SK-N-SH treated with all-trans-retinoic acid at 6 μM for 48 hours (cell line): ENCODE results near the gene DNAJC24.

ENCODE experiments used
- ATAC-seq: fragments of 200-7000 bp; cut with Tn5 transposase; 3 replicates; pipeline ENCODE4 v1.9.1; 2020; ENCODE audit warnings: mild to moderate bottlenecking, moderate library complexity
- ARNTL ChIP-seq: fragments of 450-650 bp; formaldehyde crosslinking; IDR thresholded peaks from 2 replicates; pipeline ENCODE4 v1.5.0; 2020; ENCODE audit warnings: low read depth, mild to moderate bottlenecking, moderate library complexity, borderline replicate concordance
- BACH2 ChIP-seq: fragments of 250-450 bp; sonication (Bioruptor Pico); IDR thresholded peaks from 2 replicates; pipeline ENCODE4 v1.9.0; 2021; ENCODE audit warnings: mild to moderate bottlenecking, borderline replicate concordance
- ESRRG ChIP-seq: fragments of 250-450 bp; sonication (Bioruptor Pico); IDR thresholded peaks from 2 replicates; pipeline ENCODE4 v1.6.1; 2021; ENCODE audit warnings: mild to moderate bottlenecking
- GLIS3 ChIP-seq: fragments of 250-450 bp; sonication (Bioruptor Pico); IDR thresholded peaks from 2 replicates; pipeline ENCODE4 v1.5.0; 2020; ENCODE audit warnings: mild to moderate bottlenecking, moderate library complexity
- ISL1 ChIP-seq: fragments of 250-450 bp; sonication (Bioruptor Pico); IDR thresholded peaks from 2 replicates; pipeline ENCODE4 v2.1.2; 2022; ENCODE audit warnings: mild to moderate bottlenecking, moderate library complexity
- OSR1 ChIP-seq: fragments of 250-450 bp; sonication (Bioruptor Pico); IDR thresholded peaks from 2 replicates; pipeline ENCODE4 v1.8.0; 2022; ENCODE audit warnings: moderate library complexity, mild to moderate bottlenecking, inconsistent platforms
- PPARA ChIP-seq: fragments of 250-450 bp; sonication (Bioruptor Pico); IDR thresholded peaks from 2 replicates; pipeline ENCODE4 v1.5.0; 2020; ENCODE audit warnings: mild to moderate bottlenecking, borderline replicate concordance
- SNAI2 ChIP-seq: fragments of 250-450 bp; sonication (Bioruptor Pico); IDR thresholded peaks from 2 replicates; pipeline ENCODE4 v1.5.0; 2020; ENCODE audit warnings: mild to moderate bottlenecking, moderate library complexity
- TCF4 ChIP-seq: fragments of 250-450 bp; sonication (Bioruptor Pico); IDR thresholded peaks from 2 replicates; pipeline ENCODE4 v1.8.0; 2021; ENCODE audit warnings: mild to moderate bottlenecking, moderate library complexity, borderline replicate concordance
- TOX ChIP-seq: fragments of 250-450 bp; sonication (Bioruptor Pico); IDR thresholded peaks from 2 replicates; pipeline ENCODE4 v1.8.0; 2021; ENCODE audit warnings: mild to moderate bottlenecking, moderate library complexity, borderline replicate concordance
- ZC3H10 ChIP-seq: fragments of 250-450 bp; sonication (Bioruptor Pico); IDR thresholded peaks from 2 replicates; pipeline ENCODE4 v1.5.1; 2021; ENCODE audit warnings: mild to moderate bottlenecking, moderate library complexity
- ZFP3 ChIP-seq: fragments of 250-450 bp; sonication (Bioruptor Pico); IDR thresholded peaks from 2 replicates; pipeline ENCODE4 v1.5.0; 2020; ENCODE audit warnings: mild to moderate bottlenecking, moderate library complexity
- ZFP30 ChIP-seq: fragments of 450-650 bp; formaldehyde crosslinking; IDR thresholded peaks from 2 replicates; pipeline ENCODE4 v1.5.0; 2022; ENCODE audit warnings: mild to moderate bottlenecking, moderate library complexity
- ZNF565 ChIP-seq: fragments of 450-650 bp; formaldehyde crosslinking; conservative IDR thresholded peaks from 2 replicates; pipeline ENCODE4 v1.5.0; 2020; ENCODE audit warnings: low read depth, mild to moderate bottlenecking, moderate library complexity
- ZNF70 ChIP-seq: fragments of 450-650 bp; formaldehyde crosslinking; IDR thresholded peaks from 2 replicates; pipeline ENCODE4 v1.5.0; 2020; ENCODE audit warnings: mild to moderate bottlenecking, moderate library complexity
- TF ChIP-seq, protein P1 (sequence below): fragments of 250-450 bp; sonication (Bioruptor Pico); IDR thresholded peaks from 2 replicates; pipeline ENCODE4 v1.5.0; 2020; ENCODE audit warnings: mild to moderate bottlenecking, moderate library complexity
- TF ChIP-seq, protein P2 (sequence below): fragments of 250-450 bp; sonication (Bioruptor Pico); IDR thresholded peaks from 2 replicates; pipeline ENCODE4 v1.5.1; 2020; ENCODE audit warnings: low read depth, mild to moderate bottlenecking, moderate library complexity
- TF ChIP-seq, protein P3 (sequence below): fragments of 250-450 bp; sonication (Bioruptor Pico); IDR thresholded peaks from 2 replicates; pipeline ENCODE4 v1.8.0; 2020; ENCODE audit warnings: mild to moderate bottlenecking, moderate library complexity, borderline replicate concordance
- TF ChIP-seq, protein P4 (sequence below): fragments of 250-450 bp; sonication (Bioruptor Pico); IDR thresholded peaks from 2 replicates; pipeline ENCODE4 v1.5.1; 2021; ENCODE audit warnings: mild to moderate bottlenecking, moderate library complexity

Gene DNAJC24

DNA sequence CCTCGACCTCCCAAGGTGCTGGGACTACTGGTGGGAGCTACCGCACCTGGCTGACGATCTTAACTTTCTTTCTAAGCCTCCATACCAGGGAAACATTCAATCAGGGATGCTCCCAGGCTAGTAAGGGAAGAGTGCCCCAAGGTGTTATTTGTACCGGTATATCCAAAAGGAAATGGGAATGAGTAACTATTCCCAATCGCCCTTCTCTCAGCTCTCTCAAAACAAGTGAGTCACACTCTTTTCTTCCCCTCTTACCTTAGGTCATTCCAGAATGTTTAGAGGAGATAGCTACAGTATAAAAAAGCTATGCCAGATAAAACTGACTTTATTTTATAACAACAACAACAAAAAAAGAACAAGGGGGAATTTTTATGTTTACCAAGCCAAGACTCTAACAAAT, 13.8 kb upstream of the DNAJC24 start:
- TF ChIP-seq ZFP30 (CRISPR knock-in tag), result no peak
- TF ChIP-seq ZFP3 (CRISPR knock-in tag), result no peak
- no peak for TF ChIP-seq GLIS3 (CRISPR knock-in tag)
- TF ChIP-seq ISL1 (CRISPR knock-in tag), result no peak
- no peak for TF ChIP-seq ZC3H10 (CRISPR knock-in tag)
- TF ChIP-seq, protein P1, sequence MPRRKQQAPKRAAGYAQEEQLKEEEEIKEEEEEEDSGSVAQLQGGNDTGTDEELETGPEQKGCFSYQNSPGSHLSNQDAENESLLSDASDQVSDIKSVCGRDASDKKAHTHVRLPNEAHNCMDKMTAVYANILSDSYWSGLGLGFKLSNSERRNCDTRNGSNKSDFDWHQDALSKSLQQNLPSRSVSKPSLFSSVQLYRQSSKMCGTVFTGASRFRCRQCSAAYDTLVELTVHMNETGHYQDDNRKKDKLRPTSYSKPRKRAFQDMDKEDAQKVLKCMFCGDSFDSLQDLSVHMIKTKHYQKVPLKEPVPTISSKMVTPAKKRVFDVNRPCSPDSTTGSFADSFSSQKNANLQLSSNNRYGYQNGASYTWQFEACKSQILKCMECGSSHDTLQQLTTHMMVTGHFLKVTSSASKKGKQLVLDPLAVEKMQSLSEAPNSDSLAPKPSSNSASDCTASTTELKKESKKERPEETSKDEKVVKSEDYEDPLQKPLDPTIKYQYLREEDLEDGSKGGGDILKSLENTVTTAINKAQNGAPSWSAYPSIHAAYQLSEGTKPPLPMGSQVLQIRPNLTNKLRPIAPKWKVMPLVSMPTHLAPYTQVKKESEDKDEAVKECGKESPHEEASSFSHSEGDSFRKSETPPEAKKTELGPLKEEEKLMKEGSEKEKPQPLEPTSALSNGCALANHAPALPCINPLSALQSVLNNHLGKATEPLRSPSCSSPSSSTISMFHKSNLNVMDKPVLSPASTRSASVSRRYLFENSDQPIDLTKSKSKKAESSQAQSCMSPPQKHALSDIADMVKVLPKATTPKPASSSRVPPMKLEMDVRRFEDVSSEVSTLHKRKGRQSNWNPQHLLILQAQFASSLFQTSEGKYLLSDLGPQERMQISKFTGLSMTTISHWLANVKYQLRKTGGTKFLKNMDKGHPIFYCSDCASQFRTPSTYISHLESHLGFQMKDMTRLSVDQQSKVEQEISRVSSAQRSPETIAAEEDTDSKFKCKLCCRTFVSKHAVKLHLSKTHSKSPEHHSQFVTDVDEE (CRISPR knock-in tag), result no peak
- TF ChIP-seq ARNTL (CRISPR knock-in tag), result no peak
- no peak for TF ChIP-seq BACH2 (CRISPR knock-in tag)
- no peak for ATAC-seq

DNA sequence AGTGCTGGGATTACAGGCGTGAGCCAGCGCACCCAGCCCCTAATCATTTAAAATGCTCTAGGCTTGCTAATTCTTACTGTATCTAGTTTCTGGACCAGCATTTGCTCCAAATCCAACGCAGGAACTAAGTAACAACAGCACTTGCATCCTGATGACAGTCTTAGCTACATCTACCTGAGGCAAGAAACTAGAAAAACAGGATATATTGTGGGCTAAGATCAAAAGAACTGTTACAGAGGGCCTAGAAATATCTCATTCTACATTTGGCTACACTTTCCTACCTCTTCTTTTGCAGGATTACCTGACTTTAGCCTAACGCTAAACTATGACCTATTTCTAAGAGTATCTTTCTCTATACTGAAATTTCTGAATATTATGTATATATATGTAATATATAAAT, 7.9 kb upstream of the DNAJC24 start:
- no peak for ATAC-seq
- TF ChIP-seq PPARA (CRISPR knock-in tag) (no peak), ZFP3 (CRISPR knock-in tag) (no peak), OSR1 (no peak), ZNF70 (CRISPR knock-in tag) (no peak)
- TF ChIP-seq, protein P1 (CRISPR knock-in tag), result no peak

DNA sequence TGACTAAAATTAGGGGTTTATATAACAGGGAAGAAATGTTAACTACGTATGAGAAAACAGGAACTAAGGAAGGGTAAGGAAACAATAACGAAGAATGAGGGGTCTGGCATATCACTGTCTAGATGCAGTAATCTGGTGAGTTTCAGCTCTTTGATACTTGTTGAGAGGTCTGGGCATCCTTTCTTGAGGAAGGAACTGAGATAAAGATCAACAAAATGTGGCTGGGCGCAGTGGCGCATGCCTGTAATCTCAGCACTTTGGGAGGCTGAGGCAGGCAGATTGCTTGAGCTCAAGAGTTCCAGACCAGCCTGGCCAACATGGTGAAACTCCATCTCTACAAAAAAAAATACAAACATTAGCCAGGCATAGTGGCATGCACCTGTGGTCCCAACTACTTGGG, 2.9 kb upstream of the DNAJC24 start:
- no peak for TF ChIP-seq TOX (CRISPR knock-in tag)
- TF ChIP-seq ESRRG, result no peak
- TF ChIP-seq, protein P1 (CRISPR knock-in tag), result no peak
- TF ChIP-seq TCF4 (CRISPR knock-in tag), result no peak
- TF ChIP-seq, protein P2, sequence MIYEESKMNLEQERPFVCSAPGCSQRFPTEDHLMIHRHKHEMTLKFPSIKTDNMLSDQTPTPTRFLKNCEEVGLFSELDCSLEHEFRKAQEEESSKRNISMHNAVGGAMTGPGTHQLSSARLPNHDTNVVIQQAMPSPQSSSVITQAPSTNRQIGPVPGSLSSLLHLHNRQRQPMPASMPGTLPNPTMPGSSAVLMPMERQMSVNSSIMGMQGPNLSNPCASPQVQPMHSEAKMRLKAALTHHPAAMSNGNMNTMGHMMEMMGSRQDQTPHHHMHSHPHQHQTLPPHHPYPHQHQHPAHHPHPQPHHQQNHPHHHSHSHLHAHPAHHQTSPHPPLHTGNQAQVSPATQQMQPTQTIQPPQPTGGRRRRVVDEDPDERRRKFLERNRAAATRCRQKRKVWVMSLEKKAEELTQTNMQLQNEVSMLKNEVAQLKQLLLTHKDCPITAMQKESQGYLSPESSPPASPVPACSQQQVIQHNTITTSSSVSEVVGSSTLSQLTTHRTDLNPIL (CRISPR knock-in tag), result no peak
- TF ChIP-seq PPARA (CRISPR knock-in tag), result no peak
- TF ChIP-seq OSR1, result no peak
- TF ChIP-seq, protein P3, sequence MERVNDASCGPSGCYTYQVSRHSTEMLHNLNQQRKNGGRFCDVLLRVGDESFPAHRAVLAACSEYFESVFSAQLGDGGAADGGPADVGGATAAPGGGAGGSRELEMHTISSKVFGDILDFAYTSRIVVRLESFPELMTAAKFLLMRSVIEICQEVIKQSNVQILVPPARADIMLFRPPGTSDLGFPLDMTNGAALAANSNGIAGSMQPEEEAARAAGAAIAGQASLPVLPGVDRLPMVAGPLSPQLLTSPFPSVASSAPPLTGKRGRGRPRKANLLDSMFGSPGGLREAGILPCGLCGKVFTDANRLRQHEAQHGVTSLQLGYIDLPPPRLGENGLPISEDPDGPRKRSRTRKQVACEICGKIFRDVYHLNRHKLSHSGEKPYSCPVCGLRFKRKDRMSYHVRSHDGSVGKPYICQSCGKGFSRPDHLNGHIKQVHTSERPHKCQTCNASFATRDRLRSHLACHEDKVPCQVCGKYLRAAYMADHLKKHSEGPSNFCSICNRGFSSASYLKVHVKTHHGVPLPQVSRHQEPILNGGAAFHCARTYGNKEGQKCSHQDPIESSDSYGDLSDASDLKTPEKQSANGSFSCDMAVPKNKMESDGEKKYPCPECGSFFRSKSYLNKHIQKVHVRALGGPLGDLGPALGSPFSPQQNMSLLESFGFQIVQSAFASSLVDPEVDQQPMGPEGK (CRISPR knock-in tag), result no peak
- no peak for TF ChIP-seq ZNF565 (CRISPR knock-in tag)
- TF ChIP-seq, protein P4, sequence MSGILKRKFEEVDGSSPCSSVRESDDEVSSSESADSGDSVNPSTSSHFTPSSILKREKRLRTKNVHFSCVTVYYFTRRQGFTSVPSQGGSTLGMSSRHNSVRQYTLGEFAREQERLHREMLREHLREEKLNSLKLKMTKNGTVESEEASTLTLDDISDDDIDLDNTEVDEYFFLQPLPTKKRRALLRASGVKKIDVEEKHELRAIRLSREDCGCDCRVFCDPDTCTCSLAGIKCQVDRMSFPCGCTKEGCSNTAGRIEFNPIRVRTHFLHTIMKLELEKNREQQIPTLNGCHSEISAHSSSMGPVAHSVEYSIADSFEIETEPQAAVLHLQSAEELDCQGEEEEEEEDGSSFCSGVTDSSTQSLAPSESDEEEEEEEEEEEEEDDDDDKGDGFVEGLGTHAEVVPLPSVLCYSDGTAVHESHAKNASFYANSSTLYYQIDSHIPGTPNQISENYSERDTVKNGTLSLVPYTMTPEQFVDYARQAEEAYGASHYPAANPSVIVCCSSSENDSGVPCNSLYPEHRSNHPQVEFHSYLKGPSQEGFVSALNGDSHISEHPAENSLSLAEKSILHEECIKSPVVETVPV (CRISPR knock-in tag), result no peak
- no peak for TF ChIP-seq ISL1 (CRISPR knock-in tag)
- no peak for TF ChIP-seq SNAI2
- no peak for TF ChIP-seq ARNTL (CRISPR knock-in tag)
- no peak for TF ChIP-seq ZC3H10 (CRISPR knock-in tag)
- no peak for ATAC-seq
